Measurements from ENCODE around the gene SPTLC1. TPM values are rescaled to one million over a fixed set of nuclear protein-coding genes. Genes with fewer than 3 reads are reported as not detected.
"Not testable (repeated sequence)": the region's sequence is repeated elsewhere in the genome, so short reads cannot be mapped to it uniquely, and the experiment has no call there.

The SPTLC1 gene
- total RNA-seq, result 23.9 TPM
- long read RNA-seq, transcript SPTLC1-201 (15 exons, 1,894 nt), result major isoform, 45 of 57 reads
- long read RNA-seq, partial matches to known transcripts, result 5 of 57 reads
- long read RNA-seq, other reads (novel, unspliced or antisense), result 6 of 57 reads

- ATAC-seq (peak; percentile 100), DNase-seq (peak; percentile 97)
- intact Hi-C loops (cut with micrococcal nuclease), result no loop called here
These were observed at the start of gene SPTLC1 for GRCh38 chr9:92115071-92115858. SPTLC1 (minus strand) TSS chr9:92115413; CDS start chr9:92115370, 43 bp downstream.

GRCh38 chr9:92164975-92165374 lies 49.8 kb upstream of the SPTLC1 start:
- intact Hi-C loops (cut with micrococcal nuclease), result no loop called here
- DNase-seq (no peak), ATAC-seq (no peak)

GRCh38 chr9:92164490-92164889 lies 49.3 kb upstream of the SPTLC1 start:
- intact Hi-C loops (cut with micrococcal nuclease), result no loop called here
- DNase-seq (no peak), ATAC-seq (no peak)

- no peak for ATAC-seq
- DNase-seq, result no peak
- intact Hi-C loops (cut with micrococcal nuclease), result no loop called here
These were observed 48.1 kb upstream of the SPTLC1 start for GRCh38 chr9:92163276-92163675.

- intact Hi-C loops (cut with micrococcal nuclease), result no loop called here
- DNase-seq, result no peak
- ATAC-seq, result no peak
These were observed 45.6 kb upstream of the SPTLC1 start for GRCh38 chr9:92160786-92161185.

- intact Hi-C loops (cut with micrococcal nuclease), result no loop called here
- DNase-seq, result no peak
- no peak for ATAC-seq
These were observed 43.8 kb upstream of the SPTLC1 start for GRCh38 chr9:92159058-92159457.

- DNase-seq, result no peak
- intact Hi-C loops (cut with micrococcal nuclease), result no loop called here
- ATAC-seq, result no peak
These were observed 42.9 kb upstream of the SPTLC1 start for GRCh38 chr9:92158097-92158601.

- ATAC-seq; DNase-seq; intact Hi-C loops (cut with micrococcal nuclease): not testable (repeated sequence)
These were observed 40.5 kb upstream of the SPTLC1 start for GRCh38 chr9:92155736-92156135.

GRCh38 chr9:92155221-92155620 lies 40.0 kb upstream of the SPTLC1 start:
- intact Hi-C loops (cut with micrococcal nuclease), result no loop called here
- no peak for ATAC-seq

GRCh38 chr9:92153466-92154415 lies 38.5 kb upstream of the SPTLC1 start:
- DNase-seq; intact Hi-C loops (cut with micrococcal nuclease); ATAC-seq: not testable (repeated sequence)

More at GRCh38 chr9:92155221-92155620, 40.0 kb upstream of the SPTLC1 start:
- no peak for DNase-seq

- ATAC-seq (peak; percentile 48), DNase-seq (peak; percentile 58)
- intact Hi-C loops (cut with micrococcal nuclease), result no loop called here
These were observed 36.6 kb upstream of the SPTLC1 start for GRCh38 chr9:92151691-92152393.

GRCh38 chr9:92150501-92151470 lies 35.6 kb upstream of the SPTLC1 start:
- intact Hi-C loops (cut with micrococcal nuclease); DNase-seq; ATAC-seq: not testable (repeated sequence)

- ATAC-seq (peak; percentile 22), DNase-seq (no peak)
- intact Hi-C loops (cut with micrococcal nuclease), result no loop called here
These were observed 32.6 kb upstream of the SPTLC1 start for GRCh38 chr9:92147852-92148180.

- peak; percentile 60 for DNase-seq
- intact Hi-C loops (cut with micrococcal nuclease), result no loop called here
These were observed 32.0 kb upstream of the SPTLC1 start for GRCh38 chr9:92147030-92147851.

GRCh38 chr9:92146610-92147009 lies 31.4 kb upstream of the SPTLC1 start:
- no peak for DNase-seq
- peak; percentile 60 for ATAC-seq
- intact Hi-C loops (cut with micrococcal nuclease), result no loop called here

More at GRCh38 chr9:92147030-92147851, 32.0 kb upstream of the SPTLC1 start:
- peak; percentile 81 for ATAC-seq

GRCh38 chr9:92145784-92146183 lies 30.6 kb upstream of the SPTLC1 start:
- intact Hi-C loops (cut with micrococcal nuclease); ATAC-seq; DNase-seq: not testable (repeated sequence)

GRCh38 chr9:92142329-92142728 lies 27.1 kb upstream of the SPTLC1 start:
- intact Hi-C loops (cut with micrococcal nuclease), result no loop called here
- no peak for DNase-seq
- no peak for ATAC-seq

All from left ventricle myocardium superior (tissue), 1 donor.